ENCODE data around the gene ASPHD1. TPM values are rescaled to one million over a fixed set of nuclear protein-coding genes. Genes with fewer than 3 reads are reported as not detected.

ASPHD1 gene
- total and polyA plus RNA-seq, 2 of the 4 experiments (the other 2 are of a cell fraction) = 4.1 to 14.5 TPM

GRCh38 chr16:29893553-29893952 is 6.7 kb upstream of the ASPHD1 start:
- BruUV-seq (replicated peaks) = no TSS peak

More at GRCh38 chr16:29893553-29893952, 6.7 kb upstream of the ASPHD1 start:
- Histone ChIP-seq H3K14ac (replicated peaks; ENCODE audit: low read depth, low read length) (no peak overlapping the region), H3K4ac (ENCODE audit: low read depth, low read length) (no peak overlapping the region), H3K18ac (ENCODE audit: low read depth, low read length) (no peak overlapping the region), H3K9me1 (ENCODE audit: insufficient read depth, low read length) (no peaks in the 10 kb centered on the region; the same call in 1 of the 2 replicates), H2BK15ac (ENCODE audit: low read depth, low read length) (no peak overlapping the region), H2BK5ac (ENCODE audit: low read depth, low read length, poor library complexity, severe bottlenecking) (no peak overlapping the region), H3K56ac (ENCODE audit: extremely low read depth, insufficient read depth, low read length) (no peak overlapping the region), H2AFZ (replicated peaks; ENCODE audit: low read length, poor library complexity) (no peak overlapping the region), H2AK5ac (ENCODE audit: low read depth, low read length) (no peak overlapping the region), H4K20me1 (ENCODE audit: insufficient read depth, low read length) (no peaks in the 10 kb centered on the region), H3K4me1 (ENCODE audit: control insufficient read depth, insufficient read depth, low read length) (no peaks in the 10 kb centered on the region; the same call in 1 of the 2 replicates), H3K23ac (ENCODE audit: low read depth, low read length) (no peak overlapping the region), H3K79me1 (ENCODE audit: low read depth in 1 of 2, low read length in 2 of 2) (no peaks in the 10 kb centered on the region), H4K5ac (ENCODE audit: low read depth, low read length) (no peak overlapping the region), H3K27ac (ENCODE audit: insufficient read depth, low read length) (no peak overlapping the region), H4K8ac (ENCODE audit: low read depth in 2 of 2, low read length in 2 of 2) (no peak overlapping the region), H3K4me2 (ENCODE audit: low read depth, low read length) (no peak overlapping the region), H3K36me3 (ENCODE audit: control insufficient read depth, insufficient read depth, low read length) (0 out of 2 replicates have a peak, but pooled peaks cover 2% of the 10 kb centered on the region), H2BK20ac (ENCODE audit: low read depth, low read length) (no peak overlapping the region), H2AK9ac (replicated peaks; ENCODE audit: low read depth, low read length, poor library complexity) (no peak overlapping the region), H3K9ac (ENCODE audit: low read depth, low read length) (no peak overlapping the region), H3K4me3 (ENCODE audit: insufficient read depth, low read depth, low read length) (no peak overlapping the region), H2BK120ac (ENCODE audit: low read depth, low read length) (no peak overlapping the region), H3K27me3 (ENCODE audit: control insufficient read depth, insufficient read depth, low read length) (peaks cover 5% of the 10 kb centered on the region; the same call in 1 of the 2 replicates), H3K9me3 (ENCODE audit: control insufficient read depth, insufficient read depth, low read length) (no peaks in the 10 kb centered on the region), H4K91ac (ENCODE audit: insufficient read depth, low read depth, low read length) (no peak overlapping the region)
- ATAC-seq (ENCODE audit: low read depth) = no peak
- intact Hi-C loops (cut with micrococcal nuclease) (no loop called here), in situ Hi-C loops (cut with MboI; ENCODE audit: low sequenced_read_pairs) (no loop called here), dilution Hi-C loops (cut with HindIII; ENCODE audit: low sequenced_read_pairs, unreplicated experiment) (no loop called here)
- ChIA-PET POLR2A (ENCODE audit: unreplicated experiment) (no interaction called here), CTCF (no interaction called here)
- TF ChIP-seq MAZ (IDR thresholded peaks at IDR 0.05; ENCODE audit: borderline replicate concordance, low read depth, low read length) (no peak), MAFK (IDR thresholded peaks at IDR 0.05; ENCODE audit: low read depth, low read length) (no peak), MXI1 (IDR thresholded peaks at IDR 0.05; ENCODE audit: borderline replicate concordance, low read depth, low read length) (no peak), FOS (IDR thresholded peaks at IDR 0.05; ENCODE audit: low read depth, low read length) (no peak), CEBPB (IDR thresholded peaks at IDR 0.05; ENCODE audit: low read depth, low read length) (no peak), BHLHE40 (IDR thresholded peaks at IDR 0.05; ENCODE audit: low read depth, low read length) (no peak), POLR2A (IDR thresholded peaks at IDR 0.05; ENCODE audit: low read depth, low read length) (no peak), RAD21 (IDR thresholded peaks at IDR 0.05; ENCODE audit: low read length) (no peak), RFX5 (IDR thresholded peaks at IDR 0.05; ENCODE audit: low read depth, low read length) (no peak), NFE2L2 (IDR thresholded peaks at IDR 0.05; ENCODE audit: low read depth, low read length) (no peak), SMC3 (IDR thresholded peaks at IDR 0.05; ENCODE audit: low read depth, low read length) (no peak), CHD1 (IDR thresholded peaks at IDR 0.05; ENCODE audit: low read depth, low read length) (no peak), RCOR1 (IDR thresholded peaks at IDR 0.05; ENCODE audit: insufficient replicate concordance, low read length) (no peak)
- TF ChIP-seq, protein P1, sequence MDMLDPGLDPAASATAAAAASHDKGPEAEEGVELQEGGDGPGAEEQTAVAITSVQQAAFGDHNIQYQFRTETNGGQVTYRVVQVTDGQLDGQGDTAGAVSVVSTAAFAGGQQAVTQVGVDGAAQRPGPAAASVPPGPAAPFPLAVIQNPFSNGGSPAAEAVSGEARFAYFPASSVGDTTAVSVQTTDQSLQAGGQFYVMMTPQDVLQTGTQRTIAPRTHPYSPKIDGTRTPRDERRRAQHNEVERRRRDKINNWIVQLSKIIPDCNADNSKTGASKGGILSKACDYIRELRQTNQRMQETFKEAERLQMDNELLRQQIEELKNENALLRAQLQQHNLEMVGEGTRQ (IDR thresholded peaks at IDR 0.05; ENCODE audit: low read depth, low read length) = no peak
- TF ChIP-seq, protein P2, sequence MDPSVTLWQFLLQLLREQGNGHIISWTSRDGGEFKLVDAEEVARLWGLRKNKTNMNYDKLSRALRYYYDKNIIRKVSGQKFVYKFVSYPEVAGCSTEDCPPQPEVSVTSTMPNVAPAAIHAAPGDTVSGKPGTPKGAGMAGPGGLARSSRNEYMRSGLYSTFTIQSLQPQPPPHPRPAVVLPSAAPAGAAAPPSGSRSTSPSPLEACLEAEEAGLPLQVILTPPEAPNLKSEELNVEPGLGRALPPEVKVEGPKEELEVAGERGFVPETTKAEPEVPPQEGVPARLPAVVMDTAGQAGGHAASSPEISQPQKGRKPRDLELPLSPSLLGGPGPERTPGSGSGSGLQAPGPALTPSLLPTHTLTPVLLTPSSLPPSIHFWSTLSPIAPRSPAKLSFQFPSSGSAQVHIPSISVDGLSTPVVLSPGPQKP (IDR thresholded peaks at IDR 0.05; ENCODE audit: borderline replicate concordance, low read depth, low read length) = no peak
- TF ChIP-seq, protein P3, sequence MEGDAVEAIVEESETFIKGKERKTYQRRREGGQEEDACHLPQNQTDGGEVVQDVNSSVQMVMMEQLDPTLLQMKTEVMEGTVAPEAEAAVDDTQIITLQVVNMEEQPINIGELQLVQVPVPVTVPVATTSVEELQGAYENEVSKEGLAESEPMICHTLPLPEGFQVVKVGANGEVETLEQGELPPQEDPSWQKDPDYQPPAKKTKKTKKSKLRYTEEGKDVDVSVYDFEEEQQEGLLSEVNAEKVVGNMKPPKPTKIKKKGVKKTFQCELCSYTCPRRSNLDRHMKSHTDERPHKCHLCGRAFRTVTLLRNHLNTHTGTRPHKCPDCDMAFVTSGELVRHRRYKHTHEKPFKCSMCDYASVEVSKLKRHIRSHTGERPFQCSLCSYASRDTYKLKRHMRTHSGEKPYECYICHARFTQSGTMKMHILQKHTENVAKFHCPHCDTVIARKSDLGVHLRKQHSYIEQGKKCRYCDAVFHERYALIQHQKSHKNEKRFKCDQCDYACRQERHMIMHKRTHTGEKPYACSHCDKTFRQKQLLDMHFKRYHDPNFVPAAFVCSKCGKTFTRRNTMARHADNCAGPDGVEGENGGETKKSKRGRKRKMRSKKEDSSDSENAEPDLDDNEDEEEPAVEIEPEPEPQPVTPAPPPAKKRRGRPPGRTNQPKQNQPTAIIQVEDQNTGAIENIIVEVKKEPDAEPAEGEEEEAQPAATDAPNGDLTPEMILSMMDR (conservative IDR thresholded peaks at IDR 0.05; ENCODE audit: low read depth, low read length) = no peak
- no peak for DNase-seq
- no CpG with 5 or more reads among the region's 3 CpGs for WGBS, 2 experiments (ENCODE audit: extremely low coverage in 2 of 2, insufficient read length in 1 of 2)

Measured in IMR-90 (cell line).